PC-3 (cell line): Measurements from ENCODE around the gene TACC2. TPM values are rescaled to one million over a fixed set of nuclear protein-coding genes. Genes with fewer than 3 reads are reported as not detected.

Source experiments
- ATAC-seq: fragments of 200-7000 bp; cut with Tn5 transposase; 2 replicates; pipeline ENCODE4 v1.9.1; 2020; ENCODE audit warnings: mild to moderate bottlenecking, moderate library complexity
- BruUV-seq: library from RNA; stranded (reverse); fragments of 400-500 nt; replicated peaks from 2 replicates; lab custom pipeline; 2021; lab: Mats Ljungman, UMichigan
- CTCF ChIA-PET: fragments of 300-600 bp; sonication (Branson Sonifier 250); formaldehyde crosslinking; loops from one replicate; lab custom pipeline; 2022; ENCODE audit warnings: antibody characterized with exemption; lab: Charles Lee
- POLR2A ChIA-PET: fragments of 300-600 bp; sonication (Branson Sonifier 250); formaldehyde crosslinking; loops from one replicate; lab custom pipeline; 2022; ENCODE audit warnings: antibody characterized with exemption; ENCODE audit not compliant: unreplicated experiment; lab: Charles Lee
- DNase-seq: peaks from one replicate; pipeline ENCODE4 v3.0.0-alpha.2; 2015
- H2AFZ ChIP-seq: fragments of 300-600 bp; sonication (generic); 2 replicates; pipeline ENCODE4 v1.6.0; 2016; ENCODE audit warnings: antibody characterized with exemption, low read length
- H3F3A ChIP-seq: fragments of 300-600 bp; sonication (generic); one replicate; pipeline ENCODE4 v1.6.0; 2017; ENCODE audit warnings: antibody characterized with exemption, low read length, control low read depth, mild to moderate bottlenecking; ENCODE audit not compliant: unreplicated experiment
- H3K27ac ChIP-seq: fragments of 300-600 bp; sonication (generic); 2 replicates; pipeline ENCODE4 v1.5.1; 2016; ENCODE audit warnings: mild to moderate bottlenecking, low read length
- H3K27me3 ChIP-seq: fragments of 300-600 bp; sonication (generic); 2 replicates; pipeline ENCODE4 v1.6.1; 2016; ENCODE audit warnings: low read length, mixed read lengths
- H3K36me3 ChIP-seq: fragments of 300-600 bp; sonication (generic); 2 replicates; pipeline ENCODE4 v1.6.1; 2016; ENCODE audit warnings: low read depth, mixed run types, low read length, mixed read lengths
- H3K4me1 ChIP-seq: fragments of 300-600 bp; sonication (generic); 2 replicates; pipeline ENCODE4 v1.5.1; 2016; ENCODE audit warnings: low read length; ENCODE audit not compliant: insufficient read depth
- H3K4me2 ChIP-seq: fragments of 300-600 bp; sonication (generic); 2 replicates; pipeline ENCODE4 v1.6.0; 2016; ENCODE audit warnings: low read length
- H3K4me3 ChIP-seq: fragments of 300-600 bp; sonication (generic); 2 replicates; pipeline ENCODE4 v1.5.1; 2016; ENCODE audit warnings: mild to moderate bottlenecking, low read length, mixed read lengths
- H3K79me2 ChIP-seq: fragments of 300-600 bp; sonication (generic); 2 replicates; pipeline ENCODE4 v1.6.1; 2017; ENCODE audit warnings: low read length, mixed read lengths
- H3K9ac ChIP-seq: fragments of 300-600 bp; sonication (generic); 2 replicates; pipeline ENCODE4 v1.6.0; 2016; ENCODE audit warnings: mild to moderate bottlenecking, low read length
- H3K9me2 ChIP-seq: fragments of 300-600 bp; sonication (generic); replicated peaks from 2 replicates; pipeline ENCODE4 v1.6.1; 2016; ENCODE audit warnings: mixed run types, low read length, mixed read lengths
- H3K9me3 ChIP-seq: fragments of 300-600 bp; sonication (generic); 2 replicates; pipeline ENCODE4 v1.6.1; 2016; ENCODE audit warnings: low read length, mixed read lengths
- H4K20me1 ChIP-seq: fragments of 300-600 bp; sonication (generic); 2 replicates; pipeline ENCODE4 v1.6.1; 2016; ENCODE audit warnings: low read length, mixed read lengths
- EZH2 ChIP-seq: fragments of 300-600 bp; sonication (generic); IDR thresholded peaks from one replicate; pipeline ENCODE4 v1.6.1; 2017; ENCODE audit warnings: antibody characterized with exemption, mild to moderate bottlenecking, low read length; ENCODE audit not compliant: unreplicated experiment
- EZH2phosphoT487 ChIP-seq: fragments of 300-600 bp; sonication (generic); IDR thresholded peaks from 2 replicates; pipeline ENCODE4 v1.6.1; 2018; ENCODE audit warnings: mild to moderate bottlenecking, antibody characterized with exemption, low read length, borderline replicate concordance
- intact Hi-C: fragments of 100-400 bp; cut with micrococcal nuclease; formaldehyde crosslinking; loops from 2 replicates; pipeline ENCODE4 v1.9.0; 2023
- total RNA-seq: library from RNA; depleted of rRNA; stranded (reverse); fragments of >200 nt; gene quantifications from 2 replicates; pipeline ENCODE4 v1.2.3, GENCODE V29; 2014
- TF ChIP-seq, protein P1 (sequence below): fragments of 300-600 bp; sonication (generic); conservative IDR thresholded peaks from 2 replicates; pipeline ENCODE4 v1.5.1; 2017; ENCODE audit warnings: antibody characterized with exemption, low read depth, mild to moderate bottlenecking, low read length

The TACC2 gene
- total RNA-seq, 1 experiment from 2014 or later, result 31.7 TPM

DNA sequence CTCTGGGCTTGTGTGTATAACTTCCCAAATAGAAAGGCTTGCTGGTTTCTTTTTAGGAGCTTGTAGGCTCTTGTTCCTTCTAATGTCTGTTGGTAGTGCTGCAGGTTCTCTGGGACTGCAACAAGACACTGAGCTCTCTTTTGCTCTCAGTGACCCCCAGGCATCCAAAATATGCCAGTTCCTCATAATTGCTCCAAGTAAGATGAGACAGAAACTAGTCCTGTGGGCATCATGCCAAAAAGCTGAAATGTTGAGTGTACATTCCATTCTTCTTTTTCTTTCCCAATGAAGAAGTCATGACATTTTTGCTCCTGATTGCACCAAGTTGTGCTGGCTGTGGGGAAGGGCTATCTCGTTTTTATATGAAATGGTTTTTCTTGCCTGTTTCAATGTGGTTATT lies 275.0 kb downstream of the TACC2 start:
- CTCF ChIA-PET, result interaction anchor here (0.7 kb wide), 1 partner anchor 307 kb away, joined by 8 read pairs; no protein-coding TSS in a partner anchor

DNA sequence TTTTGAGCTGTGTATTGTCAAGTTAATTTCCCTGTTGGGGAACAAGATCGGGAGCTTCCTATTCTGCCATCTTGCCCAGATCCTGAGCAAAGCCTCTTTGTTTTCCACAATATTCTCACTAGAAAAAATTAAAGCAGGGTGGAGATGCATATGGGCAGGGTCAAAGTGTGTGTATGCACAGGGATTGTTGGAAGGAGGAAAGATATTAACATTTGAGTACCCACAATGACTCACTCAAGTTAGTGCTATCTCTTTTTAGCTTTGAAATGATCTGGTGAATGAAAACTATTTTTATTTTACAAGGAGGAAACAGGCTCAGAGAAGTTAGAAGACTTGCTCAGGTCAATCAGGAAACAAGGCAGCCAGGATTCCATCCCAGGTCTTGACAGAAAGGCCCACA lies 275.5 kb downstream of the TACC2 start:
- peak; percentile 60 for ATAC-seq

More for the DNA sequence above, 275.0 kb downstream of the TACC2 start:
- no peak overlapping the region for H2AFZ ChIP-seq
- H3K9me2 ChIP-seq, result no peaks in the 10 kb centered on the region
- no peaks in the 10 kb centered on the region for H3K9me3 ChIP-seq
- no TSS peak for BruUV-seq
- H3K9ac ChIP-seq, result no peak overlapping the region
- POLR2A ChIA-PET, result interaction anchor here (0.6 kb wide), 1 partner anchor 212 kb away, joined by 4 read pairs; no protein-coding TSS in a partner anchor
- intact Hi-C loops, result no loop called here
- H3K79me2 ChIP-seq, result no peaks in the 10 kb centered on the region
- no peak overlapping the region for H3K27ac ChIP-seq
- TF ChIP-seq EZH2phosphoT487 (no peak), EZH2 (no peak)
- TF ChIP-seq, protein P1, sequence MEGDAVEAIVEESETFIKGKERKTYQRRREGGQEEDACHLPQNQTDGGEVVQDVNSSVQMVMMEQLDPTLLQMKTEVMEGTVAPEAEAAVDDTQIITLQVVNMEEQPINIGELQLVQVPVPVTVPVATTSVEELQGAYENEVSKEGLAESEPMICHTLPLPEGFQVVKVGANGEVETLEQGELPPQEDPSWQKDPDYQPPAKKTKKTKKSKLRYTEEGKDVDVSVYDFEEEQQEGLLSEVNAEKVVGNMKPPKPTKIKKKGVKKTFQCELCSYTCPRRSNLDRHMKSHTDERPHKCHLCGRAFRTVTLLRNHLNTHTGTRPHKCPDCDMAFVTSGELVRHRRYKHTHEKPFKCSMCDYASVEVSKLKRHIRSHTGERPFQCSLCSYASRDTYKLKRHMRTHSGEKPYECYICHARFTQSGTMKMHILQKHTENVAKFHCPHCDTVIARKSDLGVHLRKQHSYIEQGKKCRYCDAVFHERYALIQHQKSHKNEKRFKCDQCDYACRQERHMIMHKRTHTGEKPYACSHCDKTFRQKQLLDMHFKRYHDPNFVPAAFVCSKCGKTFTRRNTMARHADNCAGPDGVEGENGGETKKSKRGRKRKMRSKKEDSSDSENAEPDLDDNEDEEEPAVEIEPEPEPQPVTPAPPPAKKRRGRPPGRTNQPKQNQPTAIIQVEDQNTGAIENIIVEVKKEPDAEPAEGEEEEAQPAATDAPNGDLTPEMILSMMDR, result no peak
- H3K36me3 ChIP-seq, result peaks cover 2% of the 10 kb centered on the region; the same call in 1 of the 2 replicates
- ATAC-seq (peak; percentile 20; the same call in 1 of the 2 replicates), DNase-seq (peak; percentile 65)
- H3K27me3 ChIP-seq, result no peaks in the 10 kb centered on the region
- H3K4me2 ChIP-seq, result 0 out of 2 replicates have a peak overlapping the region, but pooled peaks have one; percentile 13
- H3F3A ChIP-seq, result no peaks in the 10 kb centered on the region
- H3K4me1 ChIP-seq, result peaks cover 14% of the 10 kb centered on the region
- H3K4me3 ChIP-seq, result no peak overlapping the region
- no peaks in the 10 kb centered on the region for H4K20me1 ChIP-seq

DNA sequence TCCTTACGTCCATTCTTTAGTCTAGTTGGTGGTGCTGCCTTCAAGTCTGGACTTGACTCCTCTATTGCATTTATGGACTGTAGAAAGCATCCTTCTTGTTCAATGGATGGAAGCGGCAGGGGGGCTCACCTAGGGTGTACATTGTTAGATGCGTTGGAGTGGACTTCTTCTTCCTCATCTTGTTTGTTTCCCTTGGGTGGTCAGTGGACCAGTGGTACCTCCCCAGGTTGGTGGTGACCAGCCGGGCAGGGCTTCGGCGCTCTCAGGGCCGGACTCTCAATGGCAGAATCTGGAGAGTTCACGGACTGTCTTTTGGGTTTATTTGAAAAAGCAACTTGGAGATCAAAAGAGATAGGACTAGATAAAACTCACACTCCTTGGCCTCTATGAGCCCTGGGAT lies 276.0 kb downstream of the TACC2 start:
- no peak overlapping the region for H3K27ac ChIP-seq
- H2AFZ ChIP-seq, result no peak overlapping the region
- ChIA-PET POLR2A (no interaction called here), CTCF (no interaction called here)
- peaks cover 14% of the 10 kb centered on the region for H3K4me1 ChIP-seq
- TF ChIP-seq EZH2 (no peak), EZH2phosphoT487 (no peak)
- TF ChIP-seq, protein P1, result no peak
- no peaks in the 10 kb centered on the region for H3K9me3 ChIP-seq
- H3K9me2 ChIP-seq, result no peaks in the 10 kb centered on the region
- no peaks in the 10 kb centered on the region for H3F3A ChIP-seq
- no peak overlapping the region for H3K4me2 ChIP-seq
- intact Hi-C loops, result no loop called here
- H3K9ac ChIP-seq, result no peak overlapping the region
- no peak for ATAC-seq
- no TSS peak for BruUV-seq
- no peak overlapping the region for H3K4me3 ChIP-seq
- DNase-seq, result no peak
- no peaks in the 10 kb centered on the region for H3K79me2 ChIP-seq
- no peaks in the 10 kb centered on the region for H3K27me3 ChIP-seq
- peaks cover 2% of the 10 kb centered on the region; the same call in 1 of the 2 replicates for H3K36me3 ChIP-seq
- no peaks in the 10 kb centered on the region for H4K20me1 ChIP-seq

More for the DNA sequence above, 275.5 kb downstream of the TACC2 start:
- Histone ChIP-seq H3K9me2 (no peaks in the 10 kb centered on the region), H3K9ac (no peak overlapping the region), H3K4me3 (no peak overlapping the region), H3K27me3 (no peaks in the 10 kb centered on the region), H4K20me1 (no peaks in the 10 kb centered on the region), H3K36me3 (peaks cover 2% of the 10 kb centered on the region; the same call in 1 of the 2 replicates), H2AFZ (no peak overlapping the region), H3F3A (no peaks in the 10 kb centered on the region), H3K79me2 (no peaks in the 10 kb centered on the region), H3K27ac (no peak overlapping the region), H3K9me3 (no peaks in the 10 kb centered on the region), H3K4me1 (peaks cover 14% of the 10 kb centered on the region), H3K4me2 (0 out of 2 replicates have a peak overlapping the region, but pooled peaks have one; percentile 13)
- intact Hi-C loops, result no loop called here
- BruUV-seq, result no TSS peak
- peak; percentile 18 for DNase-seq
- ChIA-PET CTCF (no interaction called here), POLR2A (interaction anchor here (0.6 kb wide), 1 partner anchor 212 kb away, joined by 4 read pairs; no protein-coding TSS in a partner anchor)
- TF ChIP-seq EZH2, result no peak
